Neural cell (in vitro differentiated cells): ENCODE measurements around the gene NADK. TPM values are rescaled to one million over a fixed set of nuclear protein-coding genes. Genes with fewer than 3 reads are reported as not detected.

Source experiments
- H2AFZ ChIP-seq: fragments of 200-600, 300-800 bp; sonication (generic), shearing (Covaris generic); 2 replicates; pipeline ENCODE4 v1.6.0; 2014; ENCODE audit warnings: low read depth, mild to moderate bottlenecking, antibody characterized with exemption, low read length, moderate library complexity
- H3F3A ChIP-seq: fragments of 200-600 bp; shearing (Covaris generic); 2 replicates; pipeline ENCODE4 v1.6.1; 2016; ENCODE audit warnings: mild to moderate bottlenecking, moderate library complexity, mixed read lengths, antibody characterized with exemption, low read length; ENCODE audit not compliant: insufficient read depth, poor library complexity, severe bottlenecking
- H3K27ac ChIP-seq: fragments of 200-600, 300-800 bp; sonication (generic), shearing (Covaris generic); 2 replicates; pipeline ENCODE4 v1.5.1; 2014; ENCODE audit warnings: mild to moderate bottlenecking, low read length, moderate library complexity
- H3K27me3 ChIP-seq: fragments of 300-800, 200-600 bp; sonication (generic), shearing (Covaris generic); 2 replicates; pipeline ENCODE4 v1.6.0; 2014; ENCODE audit warnings: mild to moderate bottlenecking, low read depth, low read length, moderate library complexity; ENCODE audit not compliant: insufficient read depth
- H3K36me3 ChIP-seq: fragments of 300-800, 200-600 bp; sonication (generic), shearing (Covaris generic); 2 replicates; pipeline ENCODE4 v1.5.1; 2014; ENCODE audit warnings: mild to moderate bottlenecking, antibody characterized with exemption, low read length, moderate library complexity; ENCODE audit not compliant: insufficient read depth
- H3K4me2 ChIP-seq: fragments of 300-800, 200-600 bp; sonication (generic), shearing (Covaris generic); 2 replicates; pipeline ENCODE4 v1.6.0; 2014; ENCODE audit warnings: mild to moderate bottlenecking, low read length
- H3K4me3 ChIP-seq: fragments of 300-800, 200-600 bp; sonication (generic), shearing (Covaris generic); 2 replicates; pipeline ENCODE4 v1.5.1; 2014; ENCODE audit warnings: mild to moderate bottlenecking, low read length, moderate library complexity
- H3K79me2 ChIP-seq: fragments of 200-600 bp; shearing (Covaris generic); replicated peaks from 2 replicates; pipeline ENCODE4 v1.6.0; 2014; ENCODE audit warnings: mild to moderate bottlenecking, low read length, moderate library complexity; ENCODE audit not compliant: insufficient read depth
- H3K9ac ChIP-seq: fragments of 300-800, 200-600 bp; sonication (generic), shearing (Covaris generic); 2 replicates; pipeline ENCODE4 v1.6.1; 2016; ENCODE audit warnings: mild to moderate bottlenecking, low read length, mixed read lengths
- H3K9me2 ChIP-seq: fragments of 200-600 bp; shearing (Covaris generic); 2 replicates; pipeline ENCODE4 v1.6.1; 2016; ENCODE audit warnings: mild to moderate bottlenecking, low read length, mixed read lengths; ENCODE audit not compliant: insufficient read depth
- H3K9me3 ChIP-seq: fragments of 200-600, 300-800 bp; sonication (generic), shearing (Covaris generic); 2 replicates; pipeline ENCODE4 v1.6.1; 2016; ENCODE audit warnings: mild to moderate bottlenecking, mixed run types, low read length, moderate library complexity, mixed read lengths
- H4K20me1 ChIP-seq: fragments of 200-600 bp; shearing (Covaris generic); 2 replicates; pipeline ENCODE4 v1.6.1; 2016; ENCODE audit warnings: mild to moderate bottlenecking, mixed run types; ENCODE audit not compliant: insufficient read depth
- CTCF ChIP-seq: fragments of 450-650 bp; IDR thresholded peaks from 2 replicates; pipeline ENCODE4 v1.5.1; 2014; ENCODE audit warnings: antibody characterized with exemption, mild to moderate bottlenecking, moderate library complexity; ENCODE audit not compliant: poor library complexity, severe bottlenecking
- EP300 ChIP-seq: fragments of 450-650 bp; conservative IDR thresholded peaks from 2 replicates; pipeline ENCODE4 v1.6.1; 2014; ENCODE audit warnings: antibody characterized with exemption, mild to moderate bottlenecking, moderate library complexity; ENCODE audit not compliant: poor library complexity, severe bottlenecking
- EZH2 ChIP-seq: fragments of 200-600, 300-800 bp; shearing (Covaris generic), sonication (generic); IDR thresholded peaks from 2 replicates; pipeline ENCODE4 v1.6.1; 2014; ENCODE audit warnings: antibody characterized with exemption, low read length, borderline replicate concordance, mild to moderate bottlenecking; ENCODE audit not compliant: insufficient read depth, poor library complexity, severe bottlenecking
- MXI1 ChIP-seq: fragments of 450-650 bp; conservative IDR thresholded peaks from 2 replicates; pipeline ENCODE4 v1.6.1; 2014; ENCODE audit warnings: antibody characterized with exemption, mild to moderate bottlenecking; ENCODE audit not compliant: poor library complexity, severe bottlenecking
- POLR2AphosphoS5 ChIP-seq: IDR thresholded peaks from 2 replicates; pipeline ENCODE4 v1.6.1; 2012
- RAD21 ChIP-seq: fragments of 450-650 bp; conservative IDR thresholded peaks from 2 replicates; pipeline ENCODE4 v1.6.1; 2014; ENCODE audit warnings: antibody characterized with exemption, mild to moderate bottlenecking, moderate library complexity
- REST ChIP-seq: IDR thresholded peaks from 2 replicates; pipeline ENCODE4 v1.6.1; 2012; ENCODE audit warnings: borderline replicate concordance
- SMC3 ChIP-seq: fragments of 450-650 bp; conservative IDR thresholded peaks from 2 replicates; pipeline ENCODE4 v1.6.1; 2014; ENCODE audit warnings: antibody characterized with exemption, mild to moderate bottlenecking, moderate library complexity; ENCODE audit not compliant: poor library complexity
- TAF1 ChIP-seq: IDR thresholded peaks from 2 replicates; pipeline ENCODE4 v1.6.1; 2012; ENCODE audit warnings: low read depth
- polyA plus RNA-seq: library from polyadenylated mRNA; depleted of rRNA; stranded (reverse); fragments of >200 nt; gene quantifications from 2 replicates; pipeline ENCODE4 v1.2.3, GENCODE V29; 2014

Gene NADK
- polyA plus RNA-seq, 1 donor from 2014 or later: 38.5 TPM

- Histone ChIP-seq H2AFZ (no peak overlapping the region), H3K9ac (no peak overlapping the region), H4K20me1 (no peaks in the 10 kb centered on the region), H3F3A (no peaks in the 10 kb centered on the region), H3K79me2 (no peaks in the 10 kb centered on the region), H3K36me3 (no peaks in the 10 kb centered on the region), H3K4me2 (no peak overlapping the region), H3K9me3 (no peaks in the 10 kb centered on the region), H3K4me3 (no peak overlapping the region), H3K27ac (no peak overlapping the region), H3K27me3 (no peaks in the 10 kb centered on the region), H3K9me2 (no peaks in the 10 kb centered on the region)
- no peak for TF ChIP-seq RAD21
- TF ChIP-seq TAF1: no peak
- no peak for TF ChIP-seq MXI1
- TF ChIP-seq EZH2: no peak
- no peak for TF ChIP-seq SMC3
- no peak for TF ChIP-seq REST
- TF ChIP-seq CTCF: no peak
- no peak for TF ChIP-seq POLR2AphosphoS5
- no peak for TF ChIP-seq EP300
Observed at GRCh38 chr1:1760715-1761114, 17.6 kb downstream of the NADK start.

- Histone ChIP-seq H3K36me3 (no peaks in the 10 kb centered on the region), H3K4me2 (no peak overlapping the region), H3K27ac (no peak overlapping the region), H3K9me3 (no peaks in the 10 kb centered on the region), H3K27me3 (no peaks in the 10 kb centered on the region), H3K9ac (no peak overlapping the region), H3K79me2 (no peaks in the 10 kb centered on the region), H2AFZ (no peak overlapping the region), H3K9me2 (no peaks in the 10 kb centered on the region), H4K20me1 (no peaks in the 10 kb centered on the region), H3K4me3 (no peak overlapping the region), H3F3A (no peaks in the 10 kb centered on the region)
- TF ChIP-seq EP300: no peak
- TF ChIP-seq SMC3: no peak
- TF ChIP-seq RAD21: no peak
- no peak for TF ChIP-seq EZH2
- TF ChIP-seq CTCF: no peak
- TF ChIP-seq TAF1: no peak
- TF ChIP-seq REST: no peak
- no peak for TF ChIP-seq POLR2AphosphoS5
- TF ChIP-seq MXI1: no peak
Observed at GRCh38 chr1:1760345-1760650, 18.0 kb downstream of the NADK start.
